SJCRH30 (cell line): ENCODE data around the gene ISM1. TPM values are rescaled to one million over a fixed set of nuclear protein-coding genes. Genes with fewer than 3 reads are reported as not detected.
A peak's percentile ranks its signal among the peaks of the same experiment; 100 is the strongest.

Experiments
- DNase-seq, 2 experiments: peaks; one replicate each; pipeline ENCODE4 v3.0.0-alpha.2; 2015 to 2020
- H3K27ac ChIP-seq: fragments of 250-450 bp; sonication (Bioruptor Pico); 2 replicates; pipeline ENCODE4 v1.5.1; 2020; ENCODE audit warnings: mild to moderate bottlenecking, moderate library complexity
- H3K27me3 ChIP-seq: fragments of 250-450 bp; sonication (Bioruptor Pico); 2 replicates; pipeline ENCODE4 v1.5.1; 2020; ENCODE audit warnings: mild to moderate bottlenecking, moderate library complexity
- H3K36me3 ChIP-seq: fragments of 250-450 bp; sonication (Bioruptor Pico); 2 replicates; pipeline ENCODE4 v1.5.1; 2020; ENCODE audit warnings: mild to moderate bottlenecking, moderate library complexity
- H3K4me1 ChIP-seq: fragments of 250-450 bp; sonication (Bioruptor Pico); 2 replicates; pipeline ENCODE4 v1.5.1; 2020; ENCODE audit warnings: mild to moderate bottlenecking, moderate library complexity
- H3K4me3 ChIP-seq: fragments of 250-450 bp; sonication (Bioruptor Pico); 2 replicates; pipeline ENCODE4 v1.5.1; 2020; ENCODE audit warnings: mild to moderate bottlenecking, moderate library complexity
- H3K9me3 ChIP-seq: fragments of 250-450 bp; sonication (Bioruptor Pico); replicated peaks from 2 replicates; pipeline ENCODE4 v1.5.1; 2020; ENCODE audit warnings: mild to moderate bottlenecking, moderate library complexity
- total RNA-seq: library from RNA; depleted of rRNA; stranded (reverse); fragments of >200 nt; shearing (Covaris generic); gene quantifications from 2 replicates; pipeline ENCODE4 v1.2.3, GENCODE V29; 2014

Gene ISM1
- total RNA-seq, 1 experiment from 2014 or later: not detected

- Histone ChIP-seq H3K27me3 (no peaks in the 10 kb centered on the region), H3K4me3 (no peak overlapping the region), H3K36me3 (no peaks in the 10 kb centered on the region), H3K27ac (no peak overlapping the region), H3K9me3 (no peaks in the 10 kb centered on the region), H3K4me1 (peaks cover 14% of the 10 kb centered on the region)
- DNase-seq: no peak
Measured at GRCh38 chr20:13260650-13261279, 39.7 kb downstream of the ISM1 start.

DNA sequence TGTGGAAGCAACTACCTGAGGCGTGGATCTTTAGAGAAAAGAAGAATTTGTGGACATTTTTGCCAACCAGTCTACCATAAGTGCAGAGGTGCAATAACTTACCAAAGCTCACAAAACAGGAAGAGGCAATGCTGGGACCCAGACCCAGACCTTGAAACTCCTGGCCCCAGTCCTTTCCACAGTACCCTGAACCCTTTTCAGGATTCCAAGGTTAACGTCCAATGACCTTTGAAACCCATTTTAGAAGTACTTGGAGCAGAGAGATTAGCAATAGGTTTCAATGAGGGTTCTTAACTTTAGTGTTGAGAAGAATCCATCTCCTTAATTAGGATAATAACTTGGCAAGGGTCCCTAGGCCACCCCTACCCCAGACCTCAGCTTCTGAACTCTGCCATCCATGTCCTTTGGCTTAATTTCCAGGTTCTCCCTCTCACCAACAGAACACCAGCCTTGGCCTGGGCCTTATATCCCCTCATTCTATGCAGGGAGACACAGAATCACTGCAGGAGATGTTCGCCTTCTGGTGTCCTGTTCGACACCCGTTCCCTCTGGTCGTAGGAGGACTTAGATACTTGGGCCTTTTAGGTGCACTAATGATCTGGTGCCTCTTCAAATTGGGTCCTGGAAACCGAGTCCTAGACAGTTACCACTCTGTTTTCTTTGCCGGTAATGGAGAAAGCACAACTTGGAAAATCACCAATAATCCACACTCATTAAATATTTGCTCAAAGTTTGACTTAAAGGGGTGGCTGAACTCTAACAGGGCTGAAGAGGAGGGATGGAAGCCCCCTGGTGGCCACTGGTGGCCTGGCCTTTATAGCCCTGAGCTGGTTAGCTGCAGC, 40.6 kb downstream of the ISM1 start:
- no peak overlapping the region for H3K4me3 ChIP-seq
- peaks cover 14% of the 10 kb centered on the region for H3K4me1 ChIP-seq
- H3K36me3 ChIP-seq: no peaks in the 10 kb centered on the region
- H3K9me3 ChIP-seq: no peaks in the 10 kb centered on the region
- peak; percentile 47 to 71 for DNase-seq
- no peaks in the 10 kb centered on the region for H3K27me3 ChIP-seq
- H3K27ac ChIP-seq: no peak overlapping the region

DNA sequence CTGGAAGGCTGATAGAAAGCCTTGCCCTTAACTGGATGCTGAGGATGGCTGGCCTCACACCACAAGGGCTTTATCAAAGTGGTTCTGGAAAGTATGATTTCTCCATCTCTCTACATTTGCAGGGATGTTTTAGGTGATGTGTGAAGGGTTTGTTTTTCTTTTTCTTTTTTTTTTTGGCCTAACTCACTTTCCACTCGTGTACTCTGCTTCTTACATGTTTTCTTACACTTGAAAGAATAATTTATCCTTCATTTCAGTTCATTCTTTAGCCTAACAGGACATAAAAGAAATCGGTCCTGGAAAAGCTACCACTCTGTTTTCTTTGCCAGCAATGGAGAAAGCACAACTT, 41.2 kb downstream of the ISM1 start:
- DNase-seq: no peak
- peak overlapping the region; percentile 44 for H3K27ac ChIP-seq

DNA sequence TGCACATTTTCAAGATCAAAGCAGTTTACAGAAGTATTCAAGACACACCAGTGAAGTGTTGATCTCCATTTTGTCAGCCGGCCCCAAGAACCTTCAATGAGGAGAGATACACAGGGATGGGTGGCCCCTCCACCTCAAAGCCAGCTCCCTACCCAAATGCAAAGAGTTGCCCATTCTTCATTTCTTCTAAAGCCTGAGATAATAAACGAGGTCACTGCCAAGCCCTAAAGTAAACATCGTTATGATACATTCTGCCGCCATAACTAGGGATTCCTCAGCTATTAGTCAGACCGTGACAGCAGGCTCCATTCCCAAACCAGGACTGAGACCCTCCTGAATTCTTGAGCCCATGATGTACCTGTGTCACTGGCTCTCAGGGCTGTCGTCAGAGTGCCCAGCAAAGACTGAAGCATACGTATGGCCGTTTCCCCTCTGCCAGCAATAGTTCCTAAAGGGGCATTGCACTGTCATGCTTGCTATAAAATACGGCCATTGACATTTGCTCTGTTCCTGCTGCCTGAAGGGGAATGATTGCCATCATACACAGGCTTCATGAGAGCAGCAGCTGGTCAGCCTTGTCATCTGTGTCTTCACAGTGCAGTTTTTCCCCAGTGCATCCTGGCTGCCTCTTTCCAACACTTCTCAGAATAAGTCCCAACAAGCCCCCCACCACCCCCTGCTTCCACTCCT, 41.7 kb downstream of the ISM1 start:
- H3K36me3 ChIP-seq: no peaks in the 10 kb centered on the region
- DNase-seq: peak; percentile 47 to 60
- no peaks in the 10 kb centered on the region for H3K27me3 ChIP-seq
- peaks cover 14% of the 10 kb centered on the region for H3K4me1 ChIP-seq
- peak overlapping the region; percentile 44 for H3K27ac ChIP-seq
- no peaks in the 10 kb centered on the region for H3K9me3 ChIP-seq
- peak overlapping the region; percentile 39 for H3K4me3 ChIP-seq

More for the DNA sequence above, 41.2 kb downstream of the ISM1 start:
- Histone ChIP-seq H3K36me3 (no peaks in the 10 kb centered on the region), H3K9me3 (no peaks in the 10 kb centered on the region), H3K27me3 (no peaks in the 10 kb centered on the region), H3K4me3 (peak overlapping the region; percentile 39), H3K4me1 (peaks cover 14% of the 10 kb centered on the region)

DNA sequence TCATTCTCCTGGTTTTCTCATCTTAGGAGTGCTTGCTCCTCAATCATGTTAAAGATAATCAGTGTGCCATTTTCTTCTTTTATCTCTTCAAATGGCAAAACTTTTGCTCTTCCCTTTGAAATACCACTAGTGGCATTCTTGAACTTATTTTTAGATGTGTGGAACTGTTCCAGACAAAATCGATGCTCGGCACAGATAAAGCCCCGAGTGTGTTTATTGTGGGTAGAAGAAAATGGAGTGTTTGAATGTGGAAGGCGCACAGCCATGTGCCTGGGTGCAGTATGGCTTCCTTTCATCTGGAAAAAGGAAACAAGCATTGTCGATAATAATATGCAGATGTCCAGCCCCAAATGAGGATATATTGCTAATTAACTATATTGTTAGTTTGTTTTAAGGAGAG, 42.4 kb downstream of the ISM1 start:
- no peaks in the 10 kb centered on the region for H3K27me3 ChIP-seq
- peaks cover 14% of the 10 kb centered on the region for H3K4me1 ChIP-seq
- DNase-seq: no peak
- no peaks in the 10 kb centered on the region for H3K9me3 ChIP-seq
- no peaks in the 10 kb centered on the region for H3K36me3 ChIP-seq
- peak overlapping the region; percentile 39 for H3K4me3 ChIP-seq
- peak overlapping the region; percentile 44; the same call in 1 of the 2 replicates for H3K27ac ChIP-seq

- Histone ChIP-seq H3K27me3 (no peaks in the 10 kb centered on the region), H3K4me3 (no peak overlapping the region), H3K27ac (no peak overlapping the region), H3K9me3 (no peaks in the 10 kb centered on the region), H3K36me3 (no peaks in the 10 kb centered on the region), H3K4me1 (peaks cover 14% of the 10 kb centered on the region)
- DNase-seq: no peak
Measured at GRCh38 chr20:13264907-13265306, 43.8 kb downstream of the ISM1 start.

GRCh38 chr20:13265941-13266340, 44.9 kb downstream of the ISM1 start:
- H3K27me3 ChIP-seq: no peaks in the 10 kb centered on the region
- H3K4me3 ChIP-seq: no peak overlapping the region
- no peak overlapping the region for H3K27ac ChIP-seq
- H3K9me3 ChIP-seq: no peaks in the 10 kb centered on the region
- H3K4me1 ChIP-seq: peaks cover 14% of the 10 kb centered on the region
- no peak for DNase-seq
- H3K36me3 ChIP-seq: no peaks in the 10 kb centered on the region

GRCh38 chr20:13267231-13267630, 46.2 kb downstream of the ISM1 start:
- no peaks in the 10 kb centered on the region for H3K36me3 ChIP-seq
- DNase-seq: no peak
- no peaks in the 10 kb centered on the region for H3K9me3 ChIP-seq
- no peak overlapping the region for H3K4me3 ChIP-seq
- H3K27me3 ChIP-seq: no peaks in the 10 kb centered on the region
- no peak overlapping the region for H3K27ac ChIP-seq
- peaks cover 12% of the 10 kb centered on the region for H3K4me1 ChIP-seq

DNA sequence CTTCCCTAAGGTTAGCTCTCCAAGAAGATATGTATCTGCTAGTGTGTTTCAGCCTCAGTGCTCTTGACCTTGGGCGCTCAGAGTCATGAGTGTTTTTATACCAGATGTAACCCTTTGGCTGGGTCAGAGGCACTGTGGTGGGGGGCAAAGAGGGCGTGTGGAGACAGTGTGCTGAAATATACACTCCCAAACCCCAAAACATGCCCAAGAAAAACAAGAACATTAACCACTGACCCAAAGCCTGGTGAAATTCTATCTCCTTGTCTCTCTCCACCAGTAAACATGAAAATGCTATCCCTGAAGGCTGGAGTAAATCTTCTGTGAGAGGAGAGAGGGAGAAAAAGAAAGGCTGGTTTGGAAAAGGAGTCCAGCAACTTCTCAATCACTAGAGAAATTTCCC, 47.9 kb downstream of the ISM1 start:
- DNase-seq: no peak
- no peaks in the 10 kb centered on the region for H3K36me3 ChIP-seq
- H3K27ac ChIP-seq: no peak overlapping the region
- no peaks in the 10 kb centered on the region for H3K9me3 ChIP-seq
- no peak overlapping the region for H3K4me3 ChIP-seq
- H3K27me3 ChIP-seq: peaks cover 5% of the 10 kb centered on the region; the same call in 1 of the 2 replicates
- peaks cover under 1% of the 10 kb centered on the region; the same call in 1 of the 2 replicates for H3K4me1 ChIP-seq

- DNase-seq: no peak
- Histone ChIP-seq H3K9me3 (no peaks in the 10 kb centered on the region), H3K4me3 (no peak overlapping the region), H3K27me3 (peaks cover 5% of the 10 kb centered on the region; the same call in 1 of the 2 replicates), H3K4me1 (peaks cover 5% of the 10 kb centered on the region), H3K36me3 (no peaks in the 10 kb centered on the region), H3K27ac (no peak overlapping the region)
Measured at GRCh38 chr20:13270211-13270610, 49.1 kb downstream of the ISM1 start.

DNA sequence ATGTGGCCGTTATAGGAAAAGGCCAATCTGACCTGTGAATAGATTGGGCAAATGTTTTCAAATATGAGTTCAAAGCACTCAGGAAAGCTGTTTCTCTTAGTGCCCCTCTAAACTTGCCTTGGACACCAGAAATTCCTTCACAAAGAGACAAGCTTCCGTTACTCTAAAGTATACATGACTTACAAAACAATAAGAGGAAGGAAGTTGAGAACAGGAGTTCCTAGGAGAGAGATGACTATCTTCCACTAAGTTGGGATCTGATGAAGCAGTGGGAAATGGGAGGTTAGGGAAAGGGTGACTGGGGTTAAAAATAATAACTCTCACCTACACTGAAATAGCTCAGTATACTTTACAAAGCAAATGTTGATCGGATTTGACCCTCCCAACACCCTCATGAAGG, 50.0 kb downstream of the ISM1 start:
- Histone ChIP-seq H3K9me3 (no peaks in the 10 kb centered on the region), H3K4me1 (peaks cover 7% of the 10 kb centered on the region), H3K36me3 (no peaks in the 10 kb centered on the region), H3K4me3 (no peak overlapping the region), H3K27me3 (peaks cover 5% of the 10 kb centered on the region; the same call in 1 of the 2 replicates), H3K27ac (no peak overlapping the region)
- DNase-seq: no peak

GRCh38 chr20:13271977-13272975, 51.2 kb downstream of the ISM1 start:
- Histone ChIP-seq H3K4me1 (peaks cover 7% of the 10 kb centered on the region), H3K9me3 (no peaks in the 10 kb centered on the region), H3K36me3 (no peaks in the 10 kb centered on the region), H3K27me3 (peaks cover 5% of the 10 kb centered on the region; the same call in 1 of the 2 replicates), H3K4me3 (no peak overlapping the region), H3K27ac (no peak overlapping the region)
- DNase-seq: no peak

- peak; percentile 20 to 58 for DNase-seq
Measured at GRCh38 chr20:13274275-13274861, 53.3 kb downstream of the ISM1 start.

More at GRCh38 chr20:13274275-13274861, 53.3 kb downstream of the ISM1 start:
- no peak overlapping the region for H3K27ac ChIP-seq
- peaks cover 5% of the 10 kb centered on the region; the same call in 1 of the 2 replicates for H3K27me3 ChIP-seq
- no peaks in the 10 kb centered on the region for H3K9me3 ChIP-seq
- no peaks in the 10 kb centered on the region for H3K36me3 ChIP-seq
- H3K4me1 ChIP-seq: peaks cover 7% of the 10 kb centered on the region
- H3K4me3 ChIP-seq: no peak overlapping the region
